Fibroblast of lung (primary cell): ENCODE data around the gene TNS1. TPM values are rescaled to one million over a fixed set of nuclear protein-coding genes. Genes with fewer than 3 reads are reported as not detected.

Source experiments
- DNase-seq, 2 donors: peaks; one replicate each; pipeline versions ENCODE4 v3.0.0 to v3.0.0-alpha.2; 2010; ENCODE audit warnings: low read depth in 2 of 2
- H2AFZ ChIP-seq: 2 replicates; pipeline ENCODE4 v1.5.1; 2012; ENCODE audit warnings: low read length, control low read depth, inconsistent platforms
- H3K27ac ChIP-seq: 2 replicates; pipeline ENCODE4 v1.5.1; 2011; ENCODE audit warnings: low read length, control low read depth; ENCODE audit not compliant: insufficient read depth
- H3K27me3 ChIP-seq: 2 replicates; pipeline ENCODE4 v1.5.1; 2011; ENCODE audit warnings: mild to moderate bottlenecking, low read length; ENCODE audit not compliant: control insufficient read depth, insufficient read depth
- H3K36me3 ChIP-seq: 2 replicates; pipeline ENCODE4 v1.5.1; 2011; ENCODE audit warnings: low read length; ENCODE audit not compliant: control insufficient read depth, insufficient read depth
- H3K4me1 ChIP-seq: 2 replicates; pipeline ENCODE4 v1.5.1; 2011; ENCODE audit warnings: low read length; ENCODE audit not compliant: control insufficient read depth, insufficient read depth; ENCODE audit errors: extremely low read depth
- H3K4me2 ChIP-seq: 2 replicates; pipeline ENCODE4 v1.5.1; 2011; ENCODE audit warnings: low read length, control low read depth; ENCODE audit not compliant: insufficient read depth; ENCODE audit errors: extremely low read depth
- H3K4me3 ChIP-seq, 4 experiments: fragments of 200-600 bp in 1 of 4; sonication (generic) in 1 of 4; replicated peaks in 1 of 4; 2 replicates each; pipeline ENCODE4 v1.5.1; 2011 to 2016; ENCODE audit warnings: low read length in 4 of 4, low read depth in 3 of 4, mild to moderate bottlenecking in 3 of 4, control low read depth in 2 of 4, inconsistent platforms in 1 of 4, mixed read lengths in 1 of 4; ENCODE audit not compliant: insufficient read depth in 1 of 4; ENCODE audit errors: control extremely low read depth in 1 of 4
- H3K79me2 ChIP-seq: 2 replicates; pipeline ENCODE4 v1.5.1; 2012; ENCODE audit warnings: mild to moderate bottlenecking, low read length, inconsistent platforms; ENCODE audit not compliant: control insufficient read depth, insufficient read depth
- H3K9ac ChIP-seq: 2 replicates; pipeline ENCODE4 v1.5.1; 2011; ENCODE audit warnings: mild to moderate bottlenecking, low read length, control low read depth; ENCODE audit not compliant: insufficient read depth
- H3K9me3 ChIP-seq: 2 replicates; pipeline ENCODE4 v1.5.1; 2012; ENCODE audit warnings: low read depth, low read length; ENCODE audit not compliant: control insufficient read depth, insufficient read depth
- H4K20me1 ChIP-seq: 2 replicates; pipeline ENCODE4 v1.5.1; 2011; ENCODE audit warnings: low read length; ENCODE audit not compliant: control insufficient read depth, insufficient read depth; ENCODE audit errors: extremely low read depth
- EZH2 ChIP-seq: IDR thresholded peaks from 2 replicates; pipeline ENCODE4 v1.5.1; 2012; ENCODE audit warnings: low read length, control low read depth, mild to moderate bottlenecking; ENCODE audit errors: missing control alignments
- polyA plus RNA-seq, 2 donors: library from polyadenylated mRNA; depleted of rRNA in 1 of 2; stranded (reverse) in 1 of 2; unstranded in 1 of 2; fragments of >200 nt; gene quantifications; 2 replicates each; pipeline ENCODE4 v1.2.1, GENCODE V29; 2011 to 2012; ENCODE audit warnings: missing spikeins in 1 of 2
- total RNA-seq: library from RNA; depleted of rRNA; stranded (reverse); fragments of >200 nt; gene quantifications from 2 replicates; pipeline ENCODE4 v1.2.1, GENCODE V29; 2014
- TF ChIP-seq, protein P1 (sequence below), 2 donors: IDR thresholded peaks in 1 of 2; conservative IDR thresholded peaks in 1 of 2; 1 replicate in 1 of 2; 2 replicates in 1 of 2; pipeline ENCODE4 v1.5.1; 2011 to 2012; ENCODE audit warnings: low read length in 2 of 2, control low read depth in 1 of 2, inconsistent platforms in 1 of 2, low read depth in 1 of 2, mild to moderate bottlenecking in 1 of 2

TNS1 gene
- total and polyA plus RNA-seq, 2 donors (not counting 1 experiment from before 2014, with no cell fraction given), result 44.4 to 47.1 TPM

DNA sequence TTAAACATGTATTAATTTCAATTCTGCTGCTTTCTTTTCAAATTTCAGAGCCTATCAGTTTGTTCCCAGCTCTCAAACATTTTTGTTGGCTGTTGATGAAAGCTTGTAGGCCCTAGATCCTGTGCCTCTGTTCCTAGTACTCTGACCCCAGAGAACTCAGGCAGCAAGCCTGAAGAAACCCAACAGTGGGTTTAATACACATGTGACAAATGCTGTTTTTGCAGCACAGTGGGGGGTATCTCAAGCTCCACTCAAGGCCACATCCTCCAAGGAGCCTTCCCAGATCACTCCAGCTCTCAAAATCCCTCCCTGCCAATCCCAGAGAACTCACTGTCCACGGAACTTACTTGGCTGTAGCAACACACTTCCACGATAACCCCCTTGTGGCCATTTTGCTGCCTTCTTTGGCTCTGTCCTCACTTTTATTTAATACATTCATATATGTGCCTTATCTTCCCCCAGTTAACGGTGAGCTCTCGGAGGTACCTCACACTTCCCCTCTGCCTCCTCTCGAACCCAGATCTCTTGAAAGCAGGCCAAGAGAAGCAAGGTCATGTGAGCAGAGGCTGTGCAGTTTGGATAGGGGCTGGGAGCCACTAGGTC lies 122.4 kb downstream of the TNS1 start:
- Histone ChIP-seq H3K4me1 (peaks cover 2% of the 10 kb centered on the region), H2AFZ (no peak overlapping the region), H3K9me3 (no peaks in the 10 kb centered on the region), H4K20me1 (no peaks in the 10 kb centered on the region), H3K27me3 (no peaks in the 10 kb centered on the region), H3K79me2 (no peaks in the 10 kb centered on the region), H3K9ac (no peak overlapping the region), H3K4me3 (no peak overlapping the region), H3K36me3 (peaks cover 24% of the 10 kb centered on the region), H3K27ac (no peak overlapping the region), H3K4me2 (no peak overlapping the region)
- DNase-seq, result no peak
- TF ChIP-seq, protein P1, sequence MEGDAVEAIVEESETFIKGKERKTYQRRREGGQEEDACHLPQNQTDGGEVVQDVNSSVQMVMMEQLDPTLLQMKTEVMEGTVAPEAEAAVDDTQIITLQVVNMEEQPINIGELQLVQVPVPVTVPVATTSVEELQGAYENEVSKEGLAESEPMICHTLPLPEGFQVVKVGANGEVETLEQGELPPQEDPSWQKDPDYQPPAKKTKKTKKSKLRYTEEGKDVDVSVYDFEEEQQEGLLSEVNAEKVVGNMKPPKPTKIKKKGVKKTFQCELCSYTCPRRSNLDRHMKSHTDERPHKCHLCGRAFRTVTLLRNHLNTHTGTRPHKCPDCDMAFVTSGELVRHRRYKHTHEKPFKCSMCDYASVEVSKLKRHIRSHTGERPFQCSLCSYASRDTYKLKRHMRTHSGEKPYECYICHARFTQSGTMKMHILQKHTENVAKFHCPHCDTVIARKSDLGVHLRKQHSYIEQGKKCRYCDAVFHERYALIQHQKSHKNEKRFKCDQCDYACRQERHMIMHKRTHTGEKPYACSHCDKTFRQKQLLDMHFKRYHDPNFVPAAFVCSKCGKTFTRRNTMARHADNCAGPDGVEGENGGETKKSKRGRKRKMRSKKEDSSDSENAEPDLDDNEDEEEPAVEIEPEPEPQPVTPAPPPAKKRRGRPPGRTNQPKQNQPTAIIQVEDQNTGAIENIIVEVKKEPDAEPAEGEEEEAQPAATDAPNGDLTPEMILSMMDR (conservative IDR thresholded peaks at IDR 0.05 in 1 of 2, IDR thresholded peaks at IDR 0.05 in 1 of 2; ENCODE audit: low read depth in 1 of 2, low read length in 2 of 2), result peak; percentile 11 to 13
- no peak for TF ChIP-seq EZH2

DNA sequence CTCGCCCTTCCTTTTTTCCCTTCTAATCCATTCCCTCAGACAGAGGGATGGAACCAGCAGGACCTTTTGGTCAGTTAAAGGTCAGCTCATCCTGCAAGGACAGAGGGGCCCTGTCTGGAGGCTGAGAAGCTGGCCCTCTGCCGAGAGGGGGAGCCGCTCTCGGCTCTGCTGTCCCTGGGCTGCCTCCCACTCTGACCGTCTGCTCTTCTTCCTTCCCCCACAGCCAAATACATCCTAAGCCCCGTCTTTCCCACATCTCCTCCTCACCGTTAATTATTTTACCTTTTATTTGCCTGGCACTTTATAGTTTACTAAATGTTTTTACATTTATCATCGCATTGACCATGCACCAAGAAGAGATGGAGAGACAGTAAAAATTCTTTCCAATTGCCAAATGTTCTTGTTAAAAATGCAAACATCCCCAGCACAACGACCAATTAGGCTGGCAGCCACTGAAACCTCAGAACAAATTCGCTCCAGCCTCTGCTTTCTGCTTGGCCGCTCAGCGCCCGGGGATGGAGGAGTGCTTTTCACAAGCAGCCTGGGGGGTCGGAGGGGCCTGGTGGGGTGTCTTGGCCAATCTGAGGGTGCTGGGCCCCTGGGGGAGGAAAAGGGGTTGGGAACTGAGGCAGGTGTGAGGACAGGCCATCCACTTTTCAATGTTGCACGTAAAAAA lies 123.7 kb downstream of the TNS1 start:
- no peak for DNase-seq
- no peak overlapping the region for H3K27ac ChIP-seq
- H3K27me3 ChIP-seq, result no peaks in the 10 kb centered on the region
- no peaks in the 10 kb centered on the region for H4K20me1 ChIP-seq
- no peak overlapping the region for H3K9ac ChIP-seq
- H3K4me1 ChIP-seq, result peaks cover 2% of the 10 kb centered on the region
- no peak for TF ChIP-seq EZH2
- TF ChIP-seq, protein P1 (conservative IDR thresholded peaks at IDR 0.05 in 1 of 2, IDR thresholded peaks at IDR 0.05 in 1 of 2; ENCODE audit: low read depth in 1 of 2, low read length in 2 of 2), result peak in 1 of 2 donors; percentile 5
- peaks cover 18% of the 10 kb centered on the region for H3K36me3 ChIP-seq
- H3K4me3 ChIP-seq, result no peak overlapping the region
- no peaks in the 10 kb centered on the region for H3K79me2 ChIP-seq
- no peak overlapping the region for H2AFZ ChIP-seq
- H3K4me2 ChIP-seq, result no peak overlapping the region
- H3K9me3 ChIP-seq, result no peaks in the 10 kb centered on the region

DNA sequence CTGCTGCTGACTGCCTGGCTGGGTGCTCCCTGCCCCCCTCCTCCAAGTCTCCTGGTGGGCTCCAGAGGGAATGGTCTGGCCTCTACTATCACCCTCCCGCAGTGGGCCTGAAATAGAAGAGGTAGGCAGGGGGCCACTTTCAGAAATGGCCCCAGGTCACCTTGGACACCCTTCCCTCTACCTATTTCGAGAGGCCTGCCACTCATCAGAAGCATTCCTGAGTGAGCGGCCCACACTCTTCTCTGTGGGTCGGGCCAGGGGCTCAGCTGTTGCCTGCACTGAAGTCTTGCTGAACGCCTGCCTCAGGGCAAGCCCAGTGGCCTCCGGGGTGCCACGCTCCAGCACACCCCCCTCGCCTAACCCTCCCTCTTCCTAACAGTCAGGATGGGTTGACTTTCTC lies 124.9 kb downstream of the TNS1 start:
- no peak overlapping the region for H3K27ac ChIP-seq
- TF ChIP-seq, protein P1 (conservative IDR thresholded peaks at IDR 0.05 in 1 of 2, IDR thresholded peaks at IDR 0.05 in 1 of 2; ENCODE audit: low read depth in 1 of 2, low read length in 2 of 2), result no peak
- TF ChIP-seq EZH2, result no peak
- no peak overlapping the region for H2AFZ ChIP-seq
- H3K4me1 ChIP-seq, result peaks cover 2% of the 10 kb centered on the region
- H3K9me3 ChIP-seq, result no peaks in the 10 kb centered on the region
- H3K36me3 ChIP-seq, result peaks cover 15% of the 10 kb centered on the region
- H3K4me2 ChIP-seq, result no peak overlapping the region
- no peak overlapping the region for H3K9ac ChIP-seq
- H3K27me3 ChIP-seq, result no peaks in the 10 kb centered on the region
- H4K20me1 ChIP-seq, result no peaks in the 10 kb centered on the region
- no peaks in the 10 kb centered on the region for H3K79me2 ChIP-seq
- no peak overlapping the region for H3K4me3 ChIP-seq
- DNase-seq, result no peak
